IMR-90 (cell line): Measurements from ENCODE around the gene IQGAP2. TPM values are rescaled to one million over a fixed set of nuclear protein-coding genes. Genes with fewer than 3 reads are reported as not detected.

Experiments
- ATAC-seq: fragments of 200-7000 bp; cut with Tn5 transposase; 2 replicates; pipeline ENCODE4 v1.9.1; 2020; ENCODE audit warnings: low read depth, mild to moderate bottlenecking, moderate library complexity
- BruUV-seq: library from RNA; stranded (reverse); fragments of 400-500 nt; replicated peaks from 2 replicates; lab custom pipeline; 2021; lab: Mats Ljungman, UMichigan
- CTCF ChIA-PET: fragments of 300-600 bp; formaldehyde crosslinking; extraction: SDS; loops from one replicate; lab custom pipeline; 2021; ENCODE audit warnings: antibody characterized with exemption; lab: Yijun Ruan, JAX
- POLR2A ChIA-PET: fragments of 300-600 bp; sonication (Branson Sonifier 250); formaldehyde crosslinking; loops from one replicate; lab custom pipeline; 2022; ENCODE audit warnings: antibody characterized with exemption; ENCODE audit not compliant: unreplicated experiment; lab: Charles Lee
- DNase-seq: peaks from one replicate; pipeline ENCODE4 v3.0.0; 2013
- H2AFZ ChIP-seq: replicated peaks from 2 replicates; pipeline ENCODE3; 2013; ENCODE audit warnings: low read length, mild to moderate bottlenecking; ENCODE audit not compliant: poor library complexity
- H2AK5ac ChIP-seq: 2 replicates; pipeline ENCODE4 v1.6.1; 2013; ENCODE audit warnings: low read depth, low read length, inconsistent platforms
- H2AK9ac ChIP-seq: replicated peaks from 2 replicates; pipeline ENCODE3; 2013; ENCODE audit warnings: mild to moderate bottlenecking, low read depth, low read length, moderate library complexity; ENCODE audit not compliant: poor library complexity
- H2BK120ac ChIP-seq: 2 replicates; pipeline ENCODE4 v1.6.1; 2013; ENCODE audit warnings: low read depth, low read length, inconsistent platforms
- H2BK15ac ChIP-seq: 3 replicates; pipeline ENCODE4 v1.6.1; 2013; ENCODE audit warnings: low read depth, low read length, inconsistent platforms
- H2BK20ac ChIP-seq: 2 replicates; pipeline ENCODE4 v1.6.1; 2013; ENCODE audit warnings: low read depth, mild to moderate bottlenecking, inconsistent platforms, low read length, moderate library complexity
- H2BK5ac ChIP-seq: 2 replicates; pipeline ENCODE4 v1.6.1; 2013; ENCODE audit warnings: mild to moderate bottlenecking, low read depth, low read length, inconsistent platforms; ENCODE audit not compliant: poor library complexity, severe bottlenecking
- H3K14ac ChIP-seq: replicated peaks from 2 replicates; pipeline ENCODE4 v1.6.1; 2013; ENCODE audit warnings: low read depth, low read length, inconsistent platforms
- H3K18ac ChIP-seq: 2 replicates; pipeline ENCODE4 v1.6.1; 2013; ENCODE audit warnings: low read depth, low read length, control low read depth
- H3K23ac ChIP-seq: 2 replicates; pipeline ENCODE4 v1.6.1; 2013; ENCODE audit warnings: low read depth, low read length, inconsistent platforms
- H3K27ac ChIP-seq: 2 replicates; pipeline ENCODE4 v1.5.1; 2013; ENCODE audit warnings: mild to moderate bottlenecking, control low read depth, low read length; ENCODE audit not compliant: insufficient read depth
- H3K27me3 ChIP-seq: 2 replicates; pipeline ENCODE4 v1.6.1; 2013; ENCODE audit warnings: low read length; ENCODE audit not compliant: control insufficient read depth, insufficient read depth
- H3K36me3 ChIP-seq: 2 replicates; pipeline ENCODE4 v1.6.1; 2013; ENCODE audit warnings: low read length, mixed read lengths; ENCODE audit not compliant: control insufficient read depth, insufficient read depth
- H3K4ac ChIP-seq: 2 replicates; pipeline ENCODE4 v1.6.1; 2013; ENCODE audit warnings: low read depth, low read length, inconsistent platforms
- H3K4me1 ChIP-seq: 2 replicates; pipeline ENCODE4 v1.6.1; 2013; ENCODE audit warnings: low read length, mixed read lengths; ENCODE audit not compliant: control insufficient read depth, insufficient read depth
- H3K4me2 ChIP-seq: 2 replicates; pipeline ENCODE4 v1.6.1; 2013; ENCODE audit warnings: low read depth, mild to moderate bottlenecking, control low read depth, low read length, moderate library complexity
- H3K4me3 ChIP-seq: 2 replicates; pipeline ENCODE4 v1.5.1; 2013; ENCODE audit warnings: low read depth, mild to moderate bottlenecking, control low read depth, low read length, moderate library complexity; ENCODE audit not compliant: insufficient read depth
- H3K56ac ChIP-seq: 2 replicates; pipeline ENCODE4 v1.6.1; 2013; ENCODE audit warnings: low read length, inconsistent platforms; ENCODE audit not compliant: insufficient read depth; ENCODE audit errors: extremely low read depth
- H3K79me1 ChIP-seq, 2 experiments: 2 replicates each; pipeline ENCODE4 v1.6.1; 2013; ENCODE audit warnings: low read length in 2 of 2, inconsistent platforms in 1 of 2, low read depth in 1 of 2
- H3K9ac ChIP-seq: 2 replicates; pipeline ENCODE4 v1.6.1; 2013; ENCODE audit warnings: low read depth, low read length, control low read depth
- H3K9me1 ChIP-seq: 2 replicates; pipeline ENCODE4 v1.6.1; 2013; ENCODE audit warnings: low read length, inconsistent platforms; ENCODE audit not compliant: insufficient read depth
- H3K9me3 ChIP-seq: 2 replicates; pipeline ENCODE4 v1.6.1; 2013; ENCODE audit warnings: low read length; ENCODE audit not compliant: control insufficient read depth, insufficient read depth
- H4K20me1 ChIP-seq: 2 replicates; pipeline ENCODE4 v1.6.1; 2013; ENCODE audit warnings: low read length, inconsistent platforms; ENCODE audit not compliant: insufficient read depth
- H4K5ac ChIP-seq: 2 replicates; pipeline ENCODE4 v1.6.1; 2013; ENCODE audit warnings: mild to moderate bottlenecking, low read depth, low read length, control low read depth
- H4K8ac ChIP-seq, 2 experiments: 2 replicates each; pipeline ENCODE4 v1.6.1; 2013; ENCODE audit warnings: low read depth in 2 of 2, low read length in 2 of 2, control low read depth in 1 of 2, inconsistent platforms in 1 of 2
- H4K91ac ChIP-seq: 2 replicates; pipeline ENCODE4 v1.6.1; 2013; ENCODE audit warnings: low read depth, low read length, inconsistent platforms; ENCODE audit not compliant: insufficient read depth
- BHLHE40 ChIP-seq: fragments of 150-350 bp; IDR thresholded peaks from 2 replicates; pipeline ENCODE4 v1.6.1; 2016; ENCODE audit warnings: mild to moderate bottlenecking, low read depth, low read length
- CEBPB ChIP-seq: IDR thresholded peaks from 2 replicates; pipeline ENCODE4 v1.6.1; 2012; ENCODE audit warnings: low read depth, low read length, improper control_type of control experiment
- CHD1 ChIP-seq: IDR thresholded peaks from 2 replicates; pipeline ENCODE4 v1.6.1; 2012; ENCODE audit warnings: low read depth, low read length, improper control_type of control experiment
- CTCF ChIP-seq: conservative IDR thresholded peaks from 2 replicates; pipeline ENCODE4 v1.5.1; 2012; ENCODE audit warnings: mild to moderate bottlenecking, low read depth, low read length, improper control_type of control experiment
- FOS ChIP-seq: fragments of 150-350 bp; IDR thresholded peaks from 2 replicates; pipeline ENCODE4 v1.6.1; 2016; ENCODE audit warnings: low read depth, low read length
- MAFK ChIP-seq: IDR thresholded peaks from 2 replicates; pipeline ENCODE4 v1.6.1; 2012; ENCODE audit warnings: low read depth, low read length, improper control_type of control experiment
- MAZ ChIP-seq: IDR thresholded peaks from 2 replicates; pipeline ENCODE4 v1.6.1; 2012; ENCODE audit warnings: low read depth, mild to moderate bottlenecking, low read length, improper control_type of control experiment, moderate library complexity, borderline replicate concordance
- MXI1 ChIP-seq: IDR thresholded peaks from 2 replicates; pipeline ENCODE4 v1.6.1; 2012; ENCODE audit warnings: low read depth, mild to moderate bottlenecking, low read length, moderate library complexity, borderline replicate concordance
- NFE2L2 ChIP-seq: fragments of 150-350 bp; IDR thresholded peaks from 2 replicates; pipeline ENCODE4 v1.6.1; 2016; ENCODE audit warnings: low read depth, mild to moderate bottlenecking, low read length
- POLR2A ChIP-seq: IDR thresholded peaks from 2 replicates; pipeline ENCODE4 v1.6.1; 2012; ENCODE audit warnings: mild to moderate bottlenecking, low read depth, low read length
- RAD21 ChIP-seq: IDR thresholded peaks from 2 replicates; pipeline ENCODE4 v1.6.1; 2012; ENCODE audit warnings: low read length, improper control_type of control experiment
- RCOR1 ChIP-seq: IDR thresholded peaks from 2 replicates; pipeline ENCODE4 v1.6.1; 2012; ENCODE audit warnings: mild to moderate bottlenecking, low read length, improper control_type of control experiment; ENCODE audit not compliant: insufficient replicate concordance
- RFX5 ChIP-seq: IDR thresholded peaks from 2 replicates; pipeline ENCODE4 v1.8.0; 2012; ENCODE audit warnings: low read depth, mild to moderate bottlenecking, low read length, moderate library complexity
- SMC3 ChIP-seq: fragments of 150-350 bp; IDR thresholded peaks from 2 replicates; pipeline ENCODE4 v1.6.1; 2016; ENCODE audit warnings: low read depth, mild to moderate bottlenecking, antibody characterized with exemption, low read length, moderate library complexity
- WGBS, 2 experiments: methylation state at CpG; one replicate each; pipeline versions ENCODE4 v1.1.5 to v1.1.7; 2013; ENCODE audit warnings: missing lambda C conversion rate in 2 of 2; ENCODE audit not compliant: insufficient read length in 1 of 2; ENCODE audit errors: extremely low coverage in 2 of 2; 5-methylcytosine and 5-hydroxymethylcytosine counted together
- dilution Hi-C: fragments of 300-500 bp; cut with HindIII; formaldehyde crosslinking; loops from one replicate; pipeline ENCODE4 v1.14.3; 2018; ENCODE audit warnings: low sequenced_read_pairs; ENCODE audit not compliant: unreplicated experiment
- in situ Hi-C: fragments of 300-500 bp; cut with MboI; formaldehyde crosslinking; loops from 3 replicates; pipeline ENCODE4 v1.14.3; 2019; ENCODE audit warnings: low sequenced_read_pairs, inconsistent platforms, mixed read lengths
- intact Hi-C: fragments of 100-400 bp; cut with micrococcal nuclease; formaldehyde crosslinking; loops from 2 replicates; pipeline ENCODE4 v1.10.0; 2022
- polyA plus RNA-seq, 3 experiments: library from polyadenylated mRNA; depleted of rRNA; stranded (reverse); fragments of >200 nt; gene quantifications; 2 replicates each; pipeline ENCODE4 v1.2.3, GENCODE V29; 2012; ENCODE audit warnings: low replicate concordance in 1 of 3
- total RNA-seq: library from RNA; depleted of rRNA; stranded (reverse); fragments of >200 nt; gene quantifications from 2 replicates; pipeline ENCODE4 v1.2.3, GENCODE V29; 2012
- TF ChIP-seq, protein P1 (sequence below): fragments of 150-350 bp; IDR thresholded peaks from 2 replicates; pipeline ENCODE4 v1.6.1; 2017; ENCODE audit warnings: mild to moderate bottlenecking, antibody characterized with exemption, low read length, low read depth
- TF ChIP-seq, protein P2 (sequence below): fragments of 150-350 bp; IDR thresholded peaks from 2 replicates; pipeline ENCODE4 v1.6.1; 2016; ENCODE audit warnings: low read depth, mild to moderate bottlenecking, low read length, moderate library complexity, borderline replicate concordance

Gene IQGAP2
- total and polyA plus RNA-seq, 2 of the 4 experiments (the other 2 are of a cell fraction) = 0.21 to 0.36 TPM

GRCh38 chr5:76483433-76483832 is 80.3 kb downstream of the IQGAP2 start:
- Histone ChIP-seq H3K27me3 (peaks cover 5% of the 10 kb centered on the region; the same call in 1 of the 2 replicates), H3K9me3 (no peaks in the 10 kb centered on the region), H3K9ac (no peak overlapping the region), H4K5ac (no peak overlapping the region), H3K4ac (no peak overlapping the region), H4K20me1 (no peaks in the 10 kb centered on the region), H3K23ac (no peak overlapping the region), H3K14ac (no peak overlapping the region), H3K18ac (no peak overlapping the region), H2AFZ (no peak overlapping the region), H3K56ac (no peak overlapping the region), H3K9me1 (no peaks in the 10 kb centered on the region), H3K4me2 (no peak overlapping the region), H3K36me3 (no peaks in the 10 kb centered on the region), H3K4me1 (no peaks in the 10 kb centered on the region), H2BK120ac (no peak overlapping the region), H2BK20ac (no peak overlapping the region), H4K8ac (no peak overlapping the region), H4K91ac (no peak overlapping the region), H2AK9ac (no peak overlapping the region), H2BK5ac (no peak overlapping the region), H3K4me3 (no peak overlapping the region), H2BK15ac (no peak overlapping the region), H3K27ac (no peak overlapping the region), H2AK5ac (no peak overlapping the region), H3K79me1 (no peaks in the 10 kb centered on the region)
- ATAC-seq = no peak
- no peak for DNase-seq
- TF ChIP-seq RFX5 (no peak), MAZ (no peak), MXI1 (no peak), BHLHE40 (no peak), CHD1 (no peak), SMC3 (no peak), CTCF (no peak), RAD21 (no peak), POLR2A (no peak), FOS (no peak), NFE2L2 (no peak), RCOR1 (no peak), CEBPB (no peak), MAFK (no peak)
- TF ChIP-seq, protein P1, sequence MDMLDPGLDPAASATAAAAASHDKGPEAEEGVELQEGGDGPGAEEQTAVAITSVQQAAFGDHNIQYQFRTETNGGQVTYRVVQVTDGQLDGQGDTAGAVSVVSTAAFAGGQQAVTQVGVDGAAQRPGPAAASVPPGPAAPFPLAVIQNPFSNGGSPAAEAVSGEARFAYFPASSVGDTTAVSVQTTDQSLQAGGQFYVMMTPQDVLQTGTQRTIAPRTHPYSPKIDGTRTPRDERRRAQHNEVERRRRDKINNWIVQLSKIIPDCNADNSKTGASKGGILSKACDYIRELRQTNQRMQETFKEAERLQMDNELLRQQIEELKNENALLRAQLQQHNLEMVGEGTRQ = no peak
- TF ChIP-seq, protein P2, sequence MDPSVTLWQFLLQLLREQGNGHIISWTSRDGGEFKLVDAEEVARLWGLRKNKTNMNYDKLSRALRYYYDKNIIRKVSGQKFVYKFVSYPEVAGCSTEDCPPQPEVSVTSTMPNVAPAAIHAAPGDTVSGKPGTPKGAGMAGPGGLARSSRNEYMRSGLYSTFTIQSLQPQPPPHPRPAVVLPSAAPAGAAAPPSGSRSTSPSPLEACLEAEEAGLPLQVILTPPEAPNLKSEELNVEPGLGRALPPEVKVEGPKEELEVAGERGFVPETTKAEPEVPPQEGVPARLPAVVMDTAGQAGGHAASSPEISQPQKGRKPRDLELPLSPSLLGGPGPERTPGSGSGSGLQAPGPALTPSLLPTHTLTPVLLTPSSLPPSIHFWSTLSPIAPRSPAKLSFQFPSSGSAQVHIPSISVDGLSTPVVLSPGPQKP = no peak
- in situ Hi-C loops (no loop called here), dilution Hi-C loops (no loop called here), intact Hi-C loops (no loop called here)
- BruUV-seq = no TSS peak
- POLR2A ChIA-PET = no interaction called here
- CTCF ChIA-PET = no interaction called here
- no CpG with 5 or more reads among the region's 5 CpGs for WGBS, 2 experiments
